HepG2 (cell line): ENCODE measurements around the gene LTB4R. TPM values are rescaled to one million over a fixed set of nuclear protein-coding genes. Genes with fewer than 3 reads are reported as not detected.

ENCODE experiments used
- GATA4 ChIP-seq: sonication (generic); IDR thresholded peaks from 2 replicates; pipeline ENCODE4 v1.6.1; 2016; ENCODE audit warnings: antibody characterized with exemption, low read depth, borderline replicate concordance
- JDP2 ChIP-seq: sonication (generic); formaldehyde crosslinking; IDR thresholded peaks from 2 replicates; pipeline ENCODE4 v1.8.1; 2022; ENCODE audit warnings: missing genetic modification reagents, borderline replicate concordance
- MAF1 ChIP-seq: sonication (generic); formaldehyde crosslinking; IDR thresholded peaks from 2 replicates; pipeline ENCODE4 v1.5.0; 2020; ENCODE audit warnings: missing genetic modification reagents, borderline replicate concordance
- MBD4 ChIP-seq: IDR thresholded peaks from 2 replicates; pipeline ENCODE4 v1.6.1; 2012; ENCODE audit warnings: low read length, inconsistent platforms, borderline replicate concordance
- MEIS2 ChIP-seq: sonication (generic); formaldehyde crosslinking; IDR thresholded peaks from 2 replicates; pipeline ENCODE4 v1.9.0; 2021; ENCODE audit warnings: mild to moderate bottlenecking, missing genetic modification reagents
- SAP130 ChIP-seq: IDR thresholded peaks from 2 replicates; pipeline ENCODE4 v1.6.1; 2016; ENCODE audit warnings: low read depth
- SIN3B ChIP-seq: fragments of 150-350 bp; IDR thresholded peaks from 2 replicates; pipeline ENCODE4 v1.6.1; 2014; ENCODE audit warnings: low read length
- SMAD1 ChIP-seq: sonication (generic); formaldehyde crosslinking; IDR thresholded peaks from 2 replicates; pipeline ENCODE4 v1.4.0; 2020; ENCODE audit warnings: missing genetic modification reagents, low read depth, mild to moderate bottlenecking, borderline replicate concordance
- ZKSCAN1 ChIP-seq: fragments of 150-350 bp; IDR thresholded peaks from 2 replicates; pipeline ENCODE4 v1.6.1; 2014; ENCODE audit warnings: low read length
- ZNF10 ChIP-seq: sonication (generic); formaldehyde crosslinking; IDR thresholded peaks from 2 replicates; pipeline ENCODE4 v1.4.0; 2020; ENCODE audit warnings: mild to moderate bottlenecking, low read depth, missing genetic modification reagents, borderline replicate concordance
- ZNF224 ChIP-seq: sonication (generic); formaldehyde crosslinking; IDR thresholded peaks from 2 replicates; pipeline ENCODE4 v1.5.0; 2020; ENCODE audit warnings: mild to moderate bottlenecking, missing genetic modification reagents
- ZNF251 ChIP-seq: sonication (generic); formaldehyde crosslinking; IDR thresholded peaks from 2 replicates; pipeline ENCODE4 v1.9.0; 2021; ENCODE audit warnings: mild to moderate bottlenecking, missing genetic modification reagents
- ZNF3 ChIP-seq: IDR thresholded peaks from 2 replicates; pipeline ENCODE4 v1.7.0; 2017; ENCODE audit warnings: inconsistent platforms
- ZNF337 ChIP-seq: sonication (generic); formaldehyde crosslinking; IDR thresholded peaks from 2 replicates; pipeline ENCODE4 v1.5.1; 2020; ENCODE audit warnings: missing genetic modification reagents, low read depth, mild to moderate bottlenecking, borderline replicate concordance
- ZNF546 ChIP-seq: sonication (generic); formaldehyde crosslinking; conservative IDR thresholded peaks from 2 replicates; pipeline ENCODE4 v1.8.1; 2023; ENCODE audit warnings: mild to moderate bottlenecking, missing genetic modification reagents
- ZNF639 ChIP-seq: conservative IDR thresholded peaks from 2 replicates; pipeline ENCODE4 v1.6.1; 2018; ENCODE audit warnings: missing genetic modification reagents
- ZNF780A ChIP-seq: sonication (generic); formaldehyde crosslinking; IDR thresholded peaks from 2 replicates; pipeline ENCODE4 v1.8.0; 2022; ENCODE audit warnings: mild to moderate bottlenecking, missing genetic modification reagents, moderate library complexity
- ZNF788 ChIP-seq: sonication (generic); formaldehyde crosslinking; IDR thresholded peaks from 2 replicates; pipeline ENCODE4 v1.5.0; 2020; ENCODE audit warnings: mild to moderate bottlenecking, missing genetic modification reagents, borderline replicate concordance
- polyA plus RNA-seq, 8 experiments: library from polyadenylated mRNA; depleted of rRNA in 3 of 8; stranded (reverse) in 7 of 8; unstranded in 1 of 8; fragments of >200 nt; fragmentation: Illumina TruSeq in 4 of 8; extraction: Trizol in 4 of 8; gene quantifications; 2 replicates each; pipeline versions ENCODE4 v1.2.1 to v1.2.3, GENCODE V29; 2011 to 2016; ENCODE audit warnings: low read depth in 4 of 8, missing spikeins in 1 of 8, mixed read lengths in 1 of 8; ENCODE audit not compliant: insufficient read depth in 1 of 8
- total RNA-seq, 5 experiments: library from RNA; depleted of rRNA; stranded (reverse); fragments of >200 nt; fragmentation: Illumina TruSeq; extraction: Trizol; gene quantifications; 2 replicates each; pipeline ENCODE4 v1.2.3, GENCODE V29; 2016; ENCODE audit warnings: low read depth in 1 of 5
- TF ChIP-seq, protein P1 (sequence below): sonication (generic); formaldehyde crosslinking; IDR thresholded peaks from 2 replicates; pipeline ENCODE4 v1.5.0; 2020; ENCODE audit warnings: missing genetic modification reagents, mild to moderate bottlenecking, borderline replicate concordance
- TF ChIP-seq, protein P2 (sequence below), 2 experiments: sonication (generic) in 1 of 2; formaldehyde crosslinking in 1 of 2; IDR thresholded peaks; 2 replicates each; pipeline versions ENCODE4 v1.4.0 to v1.6.1; 2016 to 2020; ENCODE audit warnings: borderline replicate concordance in 1 of 2, low read depth in 1 of 2, mild to moderate bottlenecking in 1 of 2, missing genetic modification reagents in 1 of 2
- TF ChIP-seq, protein P3 (sequence below): IDR thresholded peaks from 2 replicates; pipeline ENCODE4 v1.6.1; 2016; ENCODE audit warnings: missing compliant biosample characterization, missing genetic modification reagents, borderline replicate concordance

LTB4R gene
- total and polyA plus RNA-seq, 2 of the 13 experiments (the other 11 are each of a cell fraction or from before 2014, with no cell fraction given): 3.2 to 8.2 TPM

GRCh38 chr14:24299255-24300191 is 11.8 kb upstream of the LTB4R start, which contains the start of the genes DHRS1 and NOP9 (continued):
- TF ChIP-seq ZNF639 (CRISPR knock-in tag) (peak; percentile 30), ZNF780A (CRISPR knock-in tag) (no peak), MAF1 (CRISPR knock-in tag) (peak; percentile 98), ZNF224 (CRISPR knock-in tag) (peak; percentile 94), SMAD1 (CRISPR knock-in tag) (peak; percentile 99), ZNF788 (CRISPR knock-in tag) (peak; percentile 89; the same call in 1 of the 2 replicates), JDP2 (CRISPR knock-in tag) (no peak), ZNF337 (peak; percentile 99), ZNF251 (CRISPR knock-in tag) (0 out of 2 replicates have a peak, but pooled peaks have one; percentile 72), SAP130 (CRISPR knock-in tag) (peak; percentile 100), GATA4 (peak; percentile 79; the same call in 1 of the 2 replicates), MEIS2 (CRISPR knock-in tag) (peak; percentile 92), ZNF3 (CRISPR knock-in tag) (no peak; the same call in 1 of the 2 replicates), SIN3B (peak; percentile 98), ZKSCAN1 (peak; percentile 76), ZNF10 (CRISPR knock-in tag) (no peak), ZNF546 (peak; percentile 80; the same call in 1 of the 2 replicates), MBD4 (no peak)
- TF ChIP-seq, protein P1, sequence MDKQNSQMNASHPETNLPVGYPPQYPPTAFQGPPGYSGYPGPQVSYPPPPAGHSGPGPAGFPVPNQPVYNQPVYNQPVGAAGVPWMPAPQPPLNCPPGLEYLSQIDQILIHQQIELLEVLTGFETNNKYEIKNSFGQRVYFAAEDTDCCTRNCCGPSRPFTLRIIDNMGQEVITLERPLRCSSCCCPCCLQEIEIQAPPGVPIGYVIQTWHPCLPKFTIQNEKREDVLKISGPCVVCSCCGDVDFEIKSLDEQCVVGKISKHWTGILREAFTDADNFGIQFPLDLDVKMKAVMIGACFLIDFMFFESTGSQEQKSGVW (CRISPR knock-in tag): no peak
- TF ChIP-seq, protein P2, sequence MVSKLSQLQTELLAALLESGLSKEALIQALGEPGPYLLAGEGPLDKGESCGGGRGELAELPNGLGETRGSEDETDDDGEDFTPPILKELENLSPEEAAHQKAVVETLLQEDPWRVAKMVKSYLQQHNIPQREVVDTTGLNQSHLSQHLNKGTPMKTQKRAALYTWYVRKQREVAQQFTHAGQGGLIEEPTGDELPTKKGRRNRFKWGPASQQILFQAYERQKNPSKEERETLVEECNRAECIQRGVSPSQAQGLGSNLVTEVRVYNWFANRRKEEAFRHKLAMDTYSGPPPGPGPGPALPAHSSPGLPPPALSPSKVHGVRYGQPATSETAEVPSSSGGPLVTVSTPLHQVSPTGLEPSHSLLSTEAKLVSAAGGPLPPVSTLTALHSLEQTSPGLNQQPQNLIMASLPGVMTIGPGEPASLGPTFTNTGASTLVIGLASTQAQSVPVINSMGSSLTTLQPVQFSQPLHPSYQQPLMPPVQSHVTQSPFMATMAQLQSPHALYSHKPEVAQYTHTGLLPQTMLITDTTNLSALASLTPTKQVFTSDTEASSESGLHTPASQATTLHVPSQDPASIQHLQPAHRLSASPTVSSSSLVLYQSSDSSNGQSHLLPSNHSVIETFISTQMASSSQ (IDR thresholded peaks at IDR 0.05; ENCODE audit: low read depth): peak; percentile 68; the same call in 1 of the 2 replicates
- TF ChIP-seq, protein P2 (CRISPR knock-in tag; IDR thresholded peaks at IDR 0.05; ENCODE audit: borderline replicate concordance): peak; percentile 86; the same call in 1 of the 2 replicates
- TF ChIP-seq, protein P3, sequence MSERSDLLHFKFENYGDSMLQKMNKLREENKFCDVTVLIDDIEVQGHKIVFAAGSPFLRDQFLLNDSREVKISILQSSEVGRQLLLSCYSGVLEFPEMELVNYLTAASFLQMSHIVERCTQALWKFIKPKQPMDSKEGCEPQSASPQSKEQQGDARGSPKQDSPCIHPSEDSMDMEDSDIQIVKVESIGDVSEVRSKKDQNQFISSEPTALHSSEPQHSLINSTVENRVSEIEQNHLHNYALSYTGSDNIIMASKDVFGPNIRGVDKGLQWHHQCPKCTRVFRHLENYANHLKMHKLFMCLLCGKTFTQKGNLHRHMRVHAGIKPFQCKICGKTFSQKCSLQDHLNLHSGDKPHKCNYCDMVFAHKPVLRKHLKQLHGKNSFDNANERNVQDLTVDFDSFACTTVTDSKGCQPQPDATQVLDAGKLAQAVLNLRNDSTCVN (CRISPR knock-in tag): peak; percentile 92
